Embryonic facial prominence (tissue), 1 donor: ENCODE results near the gene MYL12B.
A peak's percentile ranks its signal among the peaks of the same experiment; 100 is the strongest.
"Not testable (repeated sequence)": the region's sequence is repeated elsewhere in the genome, so short reads cannot be mapped to it uniquely, and the experiment has no call there.

Source experiments
- DNase-seq: peaks from one replicate; pipeline ENCODE4 v3.0.0-alpha.2; 2016; ENCODE audit errors: extremely low spot score

Gene MYL12B

DNA sequence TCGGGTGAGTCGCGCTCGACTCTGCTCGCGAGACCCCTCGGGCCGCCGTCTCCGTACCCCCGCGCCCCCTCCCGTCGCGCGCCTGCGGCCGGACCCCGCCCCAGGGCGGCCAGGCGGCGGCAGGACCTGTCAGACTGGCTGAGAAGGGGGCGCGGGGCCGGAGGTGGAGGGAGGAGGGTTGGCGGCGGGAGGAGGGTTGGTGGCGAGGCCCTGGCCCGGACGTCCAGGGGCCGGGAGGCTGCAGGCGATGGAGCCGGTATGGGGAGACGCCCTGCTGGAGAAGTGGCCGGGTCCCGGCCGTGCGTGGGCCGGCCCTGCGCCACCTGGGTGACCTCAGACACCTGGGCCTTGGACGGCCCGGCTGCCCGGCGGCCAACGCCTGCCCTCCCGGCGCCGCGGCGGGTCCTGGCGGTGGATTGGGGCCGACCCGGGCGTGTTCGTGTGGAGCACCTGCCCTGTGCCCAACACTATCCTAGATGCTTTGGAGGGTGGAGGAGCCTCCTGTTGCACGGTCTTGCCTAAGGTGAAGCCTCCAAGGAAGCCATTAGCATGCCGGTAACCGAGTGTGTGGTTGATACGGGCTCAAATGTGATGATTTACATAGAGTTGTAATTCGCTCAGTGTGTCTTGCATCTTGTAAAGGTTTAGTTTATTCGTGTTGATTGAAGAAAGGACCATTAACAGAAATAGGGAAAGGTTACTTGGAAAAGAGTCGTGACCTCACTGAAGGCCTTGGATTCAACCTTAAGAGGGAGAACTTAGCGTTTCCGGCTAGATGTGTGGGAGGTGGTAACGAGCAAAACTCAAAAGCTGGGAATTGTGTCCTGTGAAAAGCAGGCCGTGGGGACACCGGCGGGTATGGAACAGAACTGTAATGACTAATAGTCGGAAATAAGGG, 550 bp downstream of the MYL12B start:
- DNase-seq = no peak

DNA sequence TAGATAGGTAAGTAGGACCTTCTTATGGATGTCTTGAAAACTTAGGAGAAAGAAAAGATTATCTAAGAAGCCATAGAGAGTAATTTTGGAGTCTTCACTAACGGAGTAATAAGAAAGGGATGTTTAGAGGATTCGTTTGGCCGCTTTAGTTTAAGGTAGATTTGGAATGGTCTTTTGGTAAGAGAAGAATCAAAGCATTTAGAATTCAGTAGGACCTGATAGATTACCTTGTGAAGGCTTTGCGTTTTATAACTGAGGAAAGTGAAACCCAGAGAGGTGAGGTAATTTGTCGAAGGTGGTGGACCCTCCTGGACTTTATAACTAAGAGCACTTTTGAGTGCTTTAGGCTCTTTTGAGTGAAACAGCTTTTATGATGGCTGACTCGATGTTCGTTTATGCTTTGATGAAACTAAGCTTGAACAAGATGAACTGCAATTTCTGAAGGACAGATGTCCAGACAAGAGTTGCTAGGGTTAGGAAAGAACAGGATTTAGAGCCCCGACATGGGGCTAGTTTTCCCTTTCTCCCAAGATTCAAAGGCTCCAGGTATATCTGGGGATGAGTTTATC, 1.3 kb downstream of the MYL12B start:
- DNase-seq = no peak

DNA sequence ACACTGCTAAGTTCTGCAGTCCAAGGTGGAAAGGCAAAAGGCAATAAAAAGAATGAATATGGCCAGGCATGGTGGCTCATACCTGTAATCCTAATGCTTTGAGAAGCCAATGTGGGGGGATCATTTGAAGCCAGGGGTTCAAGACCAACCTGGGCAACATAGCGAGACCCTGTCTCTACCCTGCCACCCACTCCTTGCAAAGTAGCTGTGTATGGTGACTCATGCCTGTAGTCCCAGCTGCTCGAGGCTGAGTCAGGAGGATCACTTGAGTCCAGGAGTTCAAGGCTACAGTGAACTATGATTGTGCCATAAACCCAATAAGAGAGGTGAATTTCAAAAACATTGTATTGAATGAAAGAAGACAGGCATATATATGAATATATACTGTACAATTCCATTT, 2.4 kb downstream of the MYL12B start:
- no peak for DNase-seq

DNA sequence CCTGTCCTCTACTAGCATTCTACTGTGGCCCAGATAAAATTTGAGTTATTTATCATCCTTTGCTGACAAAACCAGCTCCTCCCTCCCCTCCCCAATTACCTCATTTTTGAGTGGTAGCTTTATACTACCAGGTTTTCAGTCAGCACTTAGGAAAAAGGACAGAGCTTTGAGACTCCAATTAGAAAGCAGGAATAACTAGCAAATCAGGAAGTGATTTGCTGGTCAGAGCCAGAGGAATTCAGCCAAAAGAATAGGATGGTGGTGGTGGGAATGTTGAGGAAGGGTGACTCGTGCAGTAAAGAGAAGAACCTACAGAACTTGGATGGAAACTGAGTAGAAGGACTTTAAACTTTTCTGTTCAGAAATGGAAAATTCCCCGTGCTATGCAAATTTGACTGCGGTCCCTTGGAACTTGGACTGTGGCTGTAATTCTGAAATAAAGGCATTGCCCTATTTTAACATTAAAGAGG, 3.7 kb downstream of the MYL12B start:
- no peak for DNase-seq

DNA sequence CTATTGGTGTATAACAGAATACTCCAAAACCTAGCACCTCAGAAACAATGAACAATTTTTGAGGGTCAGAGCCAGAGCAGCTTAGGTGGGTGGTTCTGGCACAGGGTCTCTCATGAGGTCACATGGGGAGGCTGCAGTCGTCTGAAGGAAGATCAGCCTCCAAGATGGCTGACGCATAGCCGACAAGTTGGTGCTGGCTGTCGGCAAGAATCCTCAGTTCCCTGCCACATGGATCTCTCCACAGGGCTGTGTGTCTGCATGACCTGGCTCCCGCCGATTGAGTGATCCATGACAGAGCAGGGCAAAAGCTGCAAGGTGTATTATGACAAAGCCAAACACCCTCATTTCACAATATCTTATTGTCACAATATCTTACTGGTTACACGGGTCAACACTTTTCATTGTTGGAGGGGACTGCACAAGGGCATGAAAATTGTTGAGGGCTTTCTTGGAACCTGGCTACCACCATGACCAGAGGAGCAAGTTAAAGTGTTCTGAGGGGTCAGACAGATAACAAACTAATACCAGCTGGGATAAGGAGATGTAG, 4.2 kb downstream of the MYL12B start:
- no peak for DNase-seq

DNA sequence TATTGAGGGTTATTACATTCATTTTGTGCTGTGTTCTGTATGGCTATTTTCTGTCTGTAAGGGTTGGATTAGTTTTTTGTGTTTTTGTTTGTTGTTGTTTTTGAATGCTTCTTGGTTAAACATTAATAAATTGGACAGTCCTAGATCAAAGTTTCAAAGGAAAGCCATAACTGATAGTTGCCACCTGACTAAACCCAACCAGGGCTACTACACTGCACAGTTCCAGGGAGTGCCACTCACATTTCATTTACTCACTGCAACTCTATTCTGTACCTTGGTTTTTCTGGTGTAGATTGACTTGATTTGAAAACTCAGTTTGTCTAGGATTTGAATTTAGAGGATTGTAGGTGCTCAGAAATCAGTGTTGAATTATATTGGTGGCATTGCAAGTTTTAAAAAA, 6.4 kb downstream of the MYL12B start:
- DNase-seq = no peak

DNA sequence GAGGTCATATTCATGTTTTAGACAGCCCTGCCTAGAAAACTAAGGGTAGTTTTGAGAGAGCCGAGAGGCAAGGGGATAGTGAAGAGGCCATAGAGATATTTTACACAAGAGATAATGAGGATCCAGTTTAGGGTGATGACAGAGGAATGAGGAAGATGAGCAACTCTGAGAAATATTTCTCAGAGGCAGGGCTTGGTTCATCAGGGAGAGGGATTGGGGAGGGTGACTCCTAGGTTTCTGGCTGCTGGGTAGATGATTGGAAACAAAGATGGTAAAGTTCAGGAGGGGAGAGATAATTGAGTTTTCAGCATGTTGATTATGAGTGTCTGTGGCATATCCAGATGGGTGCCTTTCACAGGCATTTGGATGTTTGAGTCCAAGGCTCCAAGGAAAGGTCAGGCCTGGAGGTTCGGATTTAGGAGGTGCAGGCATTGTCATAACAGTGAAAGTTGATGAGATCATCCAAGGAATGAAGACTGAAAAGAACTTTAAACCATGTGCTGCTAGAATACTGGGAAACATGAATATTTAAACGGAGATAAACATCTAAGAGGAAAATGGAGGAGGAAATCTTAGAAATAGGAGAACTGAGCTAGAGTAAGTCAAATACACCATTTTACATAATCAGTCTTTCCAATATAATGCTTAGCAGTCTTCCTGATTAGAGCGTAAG, 7.4 kb downstream of the MYL12B start:
- DNase-seq = no peak

DNA sequence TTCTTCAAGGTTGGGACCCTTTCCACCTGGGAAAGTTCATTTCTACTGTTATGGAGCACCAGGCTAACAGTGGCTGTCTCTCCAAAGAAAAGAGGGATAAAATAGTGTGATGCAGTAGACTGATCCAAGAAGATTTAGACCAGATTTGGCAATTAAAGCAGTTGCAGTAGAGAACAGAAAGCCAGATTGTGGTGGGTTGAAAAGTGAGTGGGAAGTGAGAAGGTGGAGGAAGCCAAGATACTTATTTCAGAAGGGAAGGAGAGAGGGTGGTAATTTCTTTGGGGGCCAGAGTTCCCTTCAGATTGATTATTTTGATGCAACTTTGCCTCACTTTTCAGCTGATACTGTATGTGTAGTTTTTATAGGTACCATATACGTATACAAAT, 8.0 kb downstream of the MYL12B start:
- DNase-seq = no peak

DNA sequence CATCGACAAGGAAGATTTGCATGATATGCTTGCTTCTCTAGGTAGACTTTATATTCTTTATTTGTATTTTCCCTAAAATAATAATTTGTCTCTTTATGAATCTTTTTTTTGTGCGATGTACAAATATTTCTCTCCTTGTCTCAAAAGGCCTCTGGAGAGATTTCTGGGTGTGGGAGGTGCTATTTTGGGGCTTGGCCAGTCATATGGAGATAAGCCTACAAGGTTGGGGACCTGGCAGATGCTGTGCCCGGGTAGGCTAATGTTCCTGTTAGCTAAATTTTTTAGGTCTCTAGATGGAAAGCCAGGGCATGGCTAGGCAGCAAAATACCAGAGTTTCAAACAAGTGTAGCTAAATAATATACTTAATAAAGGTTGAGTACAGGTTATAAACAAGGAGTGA, 11.1 kb downstream of the MYL12B start:
- no peak for DNase-seq

DNA sequence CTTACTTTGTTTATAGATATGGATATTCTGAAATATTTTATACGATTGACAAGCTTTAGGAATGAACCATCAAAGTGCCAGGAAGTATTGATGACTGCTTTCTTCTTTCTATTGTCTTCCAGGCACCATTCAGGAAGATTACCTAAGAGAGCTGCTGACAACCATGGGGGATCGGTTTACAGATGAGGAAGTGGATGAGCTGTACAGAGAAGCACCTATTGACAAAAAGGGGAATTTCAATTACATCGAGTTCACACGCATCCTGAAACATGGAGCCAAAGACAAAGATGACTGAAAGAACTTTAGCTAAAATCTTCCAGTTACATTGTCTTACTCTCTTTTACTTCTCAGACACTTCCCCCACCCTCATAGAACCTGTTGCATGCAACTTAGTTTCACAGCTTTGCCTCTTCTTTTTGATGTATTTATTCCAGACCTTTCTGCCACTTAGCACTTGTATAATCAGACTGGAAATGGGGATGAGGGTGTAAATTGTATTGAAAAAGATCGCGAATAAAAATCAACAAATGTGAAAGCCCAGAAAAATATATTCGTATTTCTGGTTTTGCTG, 15.8 kb downstream of the MYL12B start:
- DNase-seq = not testable (repeated sequence)

DNA sequence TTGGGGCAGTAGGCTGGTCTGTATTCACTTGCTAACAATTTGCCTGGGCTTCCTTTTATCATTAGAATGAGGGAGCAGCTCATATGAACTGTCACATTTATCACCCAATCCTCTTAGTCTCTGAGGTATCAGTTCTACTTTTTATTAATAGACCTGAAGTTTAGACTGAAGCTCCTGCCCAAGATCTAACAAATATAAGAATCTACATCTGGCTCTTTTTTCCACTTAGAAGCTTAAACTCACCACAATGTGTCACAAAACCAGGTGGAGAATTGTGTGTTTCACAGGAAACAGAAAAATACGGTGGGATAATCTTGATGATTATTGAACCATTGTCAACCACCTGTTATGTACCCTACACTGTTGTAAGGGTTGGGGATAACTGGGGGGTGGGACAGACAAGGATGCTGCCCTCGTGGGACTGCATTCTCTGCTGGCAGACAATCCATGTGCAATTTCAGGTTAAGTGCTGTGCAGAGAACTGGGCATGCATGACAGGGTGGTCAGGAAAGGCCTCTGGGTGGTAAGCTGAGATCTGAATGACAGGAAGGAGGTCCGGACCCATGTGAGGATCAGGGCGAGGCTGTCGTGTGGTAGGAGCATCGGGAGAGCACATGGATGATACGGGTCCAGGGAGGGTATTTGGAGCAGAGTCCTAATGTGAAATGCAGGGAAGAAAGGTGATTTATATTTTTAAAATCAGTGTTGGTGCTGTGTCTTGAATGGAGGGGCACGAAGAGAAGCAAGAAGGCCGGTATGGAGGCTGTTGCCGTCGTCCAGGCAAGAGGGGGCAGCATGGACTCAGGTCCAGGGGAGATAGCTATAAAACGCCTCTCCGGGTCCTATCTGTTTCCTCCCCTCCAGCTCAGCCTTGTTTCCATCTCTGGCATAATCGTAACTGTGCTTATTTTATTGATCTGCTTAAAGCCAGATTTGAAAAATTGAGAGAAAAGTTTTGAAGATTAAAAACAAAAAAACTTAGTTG, 17.6 kb downstream of the MYL12B start:
- no peak for DNase-seq

DNA sequence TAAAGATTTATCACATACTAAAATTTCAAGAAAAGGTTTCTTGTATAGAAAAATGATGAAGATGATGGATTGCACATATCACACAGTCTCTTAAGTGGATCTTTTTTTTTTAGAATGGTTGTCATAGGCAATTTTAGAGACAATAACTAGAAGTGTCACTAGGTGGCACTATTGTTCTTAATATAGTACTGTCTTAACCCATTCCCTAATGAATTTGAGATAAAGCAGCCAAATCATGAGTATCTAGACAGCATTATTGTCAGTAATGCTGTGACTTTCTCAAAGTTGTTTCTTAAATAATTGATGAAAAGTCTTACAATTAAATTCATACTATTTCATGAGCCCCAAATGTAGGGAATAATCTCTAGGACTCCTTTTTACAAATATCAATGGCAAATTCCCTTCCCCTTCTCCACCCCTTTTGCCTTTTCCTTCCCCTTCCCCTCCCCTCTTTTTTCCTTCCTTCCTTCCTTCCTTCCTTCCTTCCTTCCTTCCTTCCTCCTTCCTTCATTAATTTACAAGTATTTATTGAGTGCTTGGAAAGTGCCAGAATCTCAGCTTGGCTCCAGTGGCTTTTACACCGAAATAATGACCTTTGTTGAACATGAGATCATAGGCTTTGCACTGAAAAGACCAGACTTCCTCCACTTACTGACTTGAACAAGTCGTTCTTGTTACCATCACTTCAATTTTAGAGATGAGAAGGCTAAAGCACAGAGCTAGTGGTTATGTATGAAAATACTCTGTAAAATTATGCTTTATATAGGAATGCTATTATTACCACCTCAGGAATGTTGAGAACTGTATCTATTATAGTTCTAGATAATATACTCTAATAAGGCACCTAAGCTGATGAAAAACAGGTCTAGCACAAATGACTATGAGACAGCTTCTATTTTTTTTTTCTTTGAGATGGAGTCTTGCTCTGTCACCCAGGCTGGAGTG, 19.8 kb downstream of the MYL12B start:
- DNase-seq = peak; percentile 78

DNA sequence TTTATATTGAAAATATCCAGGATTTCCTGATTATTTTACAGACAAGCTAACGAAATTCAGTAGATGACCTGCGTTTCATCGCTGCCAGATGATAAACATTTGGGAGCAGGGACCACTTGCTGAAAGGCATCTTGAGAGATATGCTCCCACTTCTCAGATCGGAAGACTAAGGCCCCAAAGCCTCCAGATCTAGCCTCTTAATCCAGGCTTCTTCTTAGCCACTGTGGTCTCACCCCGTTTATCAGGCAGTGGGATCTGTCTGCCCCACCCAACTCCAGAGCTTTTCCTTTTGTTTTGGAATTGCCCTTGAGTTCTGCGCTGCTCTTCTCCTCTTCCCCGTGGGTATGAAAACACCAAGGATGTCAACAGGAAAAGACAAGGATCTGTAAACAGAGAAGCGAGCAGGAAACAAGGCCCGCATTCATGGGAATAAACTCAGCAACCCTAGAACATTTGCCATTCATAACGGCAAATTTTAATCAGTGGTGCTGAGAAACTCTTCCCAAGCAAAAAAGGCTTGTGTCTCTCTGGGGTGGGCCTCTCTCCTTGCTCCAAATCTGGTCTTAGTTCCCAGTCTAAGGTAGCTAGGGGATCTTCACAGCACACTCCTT, 21.4 kb downstream of the MYL12B start:
- DNase-seq = no peak

DNA sequence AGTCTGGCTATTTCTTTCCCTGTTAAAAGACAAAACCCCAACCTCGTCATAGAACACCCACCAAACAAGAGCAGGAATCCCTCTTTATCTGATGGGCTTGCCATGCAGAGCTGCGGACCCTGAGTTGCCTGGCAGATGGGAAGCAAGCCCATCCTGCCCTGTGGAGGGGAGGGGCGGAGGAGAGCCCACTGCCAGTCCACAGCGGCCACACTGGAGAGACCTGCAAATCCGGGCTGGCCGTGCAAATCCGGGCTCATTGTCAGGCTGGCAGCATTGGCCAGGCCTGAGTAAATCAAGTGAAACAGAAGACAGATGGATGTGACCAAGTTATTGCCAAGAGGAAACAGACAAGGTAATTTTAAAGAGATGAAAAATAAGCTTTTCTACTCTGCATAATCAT, 22.0 kb downstream of the MYL12B start:
- DNase-seq = no peak

DNA sequence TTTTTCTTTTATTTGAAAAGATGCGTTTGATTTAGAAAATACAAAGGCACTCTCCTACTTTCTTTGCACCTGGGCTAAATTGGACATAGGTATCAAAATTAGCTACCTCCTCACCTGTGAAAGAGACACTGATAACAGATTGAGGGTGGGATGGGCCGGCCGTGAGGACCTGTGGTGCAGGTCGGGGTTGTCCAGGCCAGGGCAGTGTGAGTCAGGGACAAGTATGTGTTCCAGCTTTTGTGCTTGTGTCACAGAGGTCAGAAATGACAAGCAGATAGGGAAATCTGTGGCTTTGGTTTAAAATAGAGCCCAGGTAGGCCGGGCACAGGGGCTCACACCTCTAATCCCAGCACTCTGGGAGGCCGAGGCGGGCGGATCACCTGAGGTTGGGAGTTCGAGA, 22.6 kb downstream of the MYL12B start:
- no peak for DNase-seq

DNA sequence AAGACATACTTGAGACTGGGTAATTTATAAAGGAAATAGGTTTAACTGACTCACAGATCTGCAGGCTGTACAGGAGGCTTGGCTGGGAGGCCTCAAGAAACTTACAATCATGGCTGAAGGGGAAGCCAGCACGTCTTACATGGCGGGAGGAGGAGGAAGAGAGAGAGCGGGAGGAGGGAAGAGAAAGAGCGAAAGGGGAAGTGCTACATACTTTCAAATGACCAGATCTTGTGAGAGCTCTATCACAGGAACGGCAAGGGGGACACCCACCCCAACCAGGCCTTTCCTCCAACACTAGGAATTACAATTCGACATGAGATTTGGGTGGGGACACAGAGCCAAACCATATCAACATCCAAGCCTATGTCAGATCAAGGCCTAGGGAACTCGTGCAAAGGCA, 24.2 kb downstream of the MYL12B start:
- no peak for DNase-seq

DNA sequence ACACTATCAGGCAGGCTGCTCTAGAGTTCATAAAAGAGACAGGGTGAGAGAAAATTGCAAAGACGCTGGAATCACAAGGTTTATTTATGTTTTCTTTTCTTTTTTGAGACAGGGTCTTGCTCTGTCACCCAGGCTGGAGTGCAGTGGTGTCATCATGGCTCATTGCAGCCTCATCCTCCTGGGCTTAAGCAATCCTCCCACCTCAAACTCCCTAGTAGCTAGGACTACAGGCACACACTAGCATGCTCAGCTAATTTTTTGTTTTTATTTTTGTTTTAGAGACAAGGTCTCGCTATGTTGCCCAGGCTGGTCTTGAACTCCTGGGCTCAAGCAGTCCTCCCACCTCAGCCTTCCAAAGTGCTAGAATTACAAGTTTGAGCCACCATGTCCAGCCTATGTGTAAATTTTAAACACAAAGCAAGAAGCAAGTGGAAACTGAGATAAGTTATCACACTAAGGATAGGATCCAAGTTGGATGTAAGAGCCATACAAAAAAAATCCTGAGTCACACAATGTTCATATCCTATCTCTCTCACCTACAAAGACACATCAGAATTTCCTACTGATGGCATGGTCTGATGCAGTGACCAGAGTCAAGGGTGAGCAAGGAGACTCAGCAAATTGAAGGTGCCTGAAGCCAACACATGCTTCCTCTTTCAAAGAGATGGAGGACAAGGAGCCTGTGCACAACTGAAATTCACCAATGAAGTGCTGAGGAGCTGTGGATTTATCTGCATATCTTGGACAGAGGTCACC, 31.4 kb downstream of the MYL12B start:
- DNase-seq = no peak

DNA sequence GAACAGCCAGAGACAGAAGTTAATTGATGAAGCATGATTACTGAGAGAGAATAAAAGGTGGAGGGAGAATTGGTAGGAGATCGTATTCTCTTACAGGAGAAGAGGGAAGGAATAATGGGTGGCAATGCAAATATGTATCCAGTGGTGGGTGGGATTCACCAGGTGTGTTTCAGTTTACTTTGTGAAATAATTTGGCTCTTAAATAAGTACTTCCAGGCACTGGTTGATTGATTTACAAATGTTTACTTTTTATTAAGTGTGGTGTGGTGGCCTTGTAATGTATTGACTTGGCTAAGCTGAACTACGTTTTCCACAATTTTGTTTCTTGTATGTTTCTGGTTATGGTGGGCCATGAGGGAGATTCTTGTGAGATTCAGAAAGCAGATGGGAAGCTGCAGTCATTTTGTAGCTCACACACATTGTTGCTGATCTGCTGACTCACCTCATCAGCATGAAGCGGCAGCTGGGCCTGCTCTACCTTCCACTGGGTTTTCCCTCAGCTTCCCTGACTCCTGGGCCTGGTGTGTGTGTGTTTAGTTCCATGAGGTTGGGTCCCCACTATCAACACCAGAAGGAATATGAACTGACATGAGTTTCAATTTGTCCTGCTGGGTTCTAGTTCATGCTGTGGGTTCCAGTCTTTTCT, 32.6 kb downstream of the MYL12B start:
- DNase-seq = no peak
